ENCODE measurements around the gene TRAF3. TPM values are rescaled to one million over a fixed set of nuclear protein-coding genes. Genes with fewer than 3 reads are reported as not detected.

Gene TRAF3
- polyA plus RNA-seq, 1 of the 3 experiments (the other 2 are of a cell fraction): 17.9 TPM

DNA sequence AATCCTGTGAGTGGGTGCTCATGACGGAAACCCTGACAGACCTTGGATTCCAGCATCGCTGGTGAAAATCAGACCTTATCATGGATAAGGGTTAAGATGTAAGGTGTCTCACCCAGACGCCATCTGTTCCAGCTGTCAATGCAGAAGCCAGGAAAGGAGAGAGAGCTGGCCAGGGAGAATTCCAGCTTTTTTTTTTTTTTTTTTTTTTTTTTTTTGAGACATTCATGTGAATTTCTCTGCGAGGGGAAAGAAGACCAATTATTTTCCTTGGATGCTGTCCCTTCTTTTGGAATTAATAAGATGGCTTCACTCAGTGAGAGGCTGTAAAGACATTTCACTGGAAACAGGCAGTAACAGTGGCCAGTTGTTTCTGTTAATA lies 1.8 kb downstream of the TRAF3 start (continued):
- TF ChIP-seq SMC3 (IDR thresholded peaks at IDR 0.05; ENCODE audit: low read depth, low read length): no peak
- TF ChIP-seq RCOR1 (IDR thresholded peaks at IDR 0.05; ENCODE audit: low read length): no peak
- no peak for TF ChIP-seq YY1 (IDR thresholded peaks at IDR 0.05; ENCODE audit: low read depth)
- no peak for TF ChIP-seq IRF3 (IDR thresholded peaks at IDR 0.05; ENCODE audit: low read depth, low read length)

DNA sequence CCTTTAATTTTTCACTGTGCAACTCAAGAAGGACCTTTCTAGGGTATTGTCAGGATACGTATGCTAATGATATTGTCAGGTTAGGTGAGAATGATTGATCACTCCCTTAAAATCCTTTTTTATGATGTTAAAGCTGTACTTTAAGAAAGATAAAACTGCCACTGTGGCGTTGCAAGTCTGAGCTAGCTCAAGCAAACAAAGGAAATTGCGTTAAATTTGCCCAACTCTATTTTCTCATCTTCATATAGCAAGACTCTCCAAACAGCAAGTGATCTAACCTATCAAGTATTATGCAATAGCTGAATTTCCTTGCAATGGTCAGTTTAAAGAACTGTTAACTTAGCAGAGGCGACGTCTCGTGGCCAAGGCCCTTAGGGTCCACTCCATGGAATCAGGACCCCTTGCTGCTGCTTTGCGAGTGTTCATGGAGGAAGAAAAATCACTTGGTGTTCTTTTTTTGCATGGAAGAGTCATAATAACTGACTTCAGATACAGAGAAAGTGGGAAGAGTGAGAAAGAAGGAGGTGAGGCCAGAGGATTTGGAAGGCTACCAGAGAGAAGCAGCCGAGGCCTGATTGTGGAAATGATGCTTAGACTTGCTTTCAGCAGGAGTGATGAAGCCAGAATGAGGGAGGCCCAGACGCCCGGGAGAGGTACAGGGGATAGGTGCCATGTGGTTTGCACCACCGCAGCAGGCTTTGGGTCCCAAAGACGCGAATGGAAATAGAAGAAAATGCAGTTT lies 2.5 kb downstream of the TRAF3 start:
- TF ChIP-seq JUND (IDR thresholded peaks at IDR 0.05): no peak
- TF ChIP-seq SIN3A (IDR thresholded peaks at IDR 0.05; ENCODE audit: borderline replicate concordance, low read depth, low read length): no peak
- no peak for TF ChIP-seq RCOR1 (IDR thresholded peaks at IDR 0.05; ENCODE audit: low read length)
- no peak for TF ChIP-seq FOXJ3 (CRISPR knock-in tag; IDR thresholded peaks at IDR 0.05)
- TF ChIP-seq TAF1 (IDR thresholded peaks at IDR 0.05; ENCODE audit: borderline replicate concordance, low read depth, low read length): no peak
- no peak for TF ChIP-seq FOSL2 (IDR thresholded peaks at IDR 0.05; ENCODE audit: borderline replicate concordance, low read depth)
- no peak for TF ChIP-seq MXI1 (IDR thresholded peaks at IDR 0.05; ENCODE audit: low read depth, low read length)
- TF ChIP-seq EP300 (IDR thresholded peaks at IDR 0.05; ENCODE audit: borderline replicate concordance in 1 of 2, low read depth in 1 of 2, low read length in 1 of 2): no peak
- no peak for TF ChIP-seq GATA2 (CRISPR knock-in tag; IDR thresholded peaks at IDR 0.05)
- TF ChIP-seq, protein P1, sequence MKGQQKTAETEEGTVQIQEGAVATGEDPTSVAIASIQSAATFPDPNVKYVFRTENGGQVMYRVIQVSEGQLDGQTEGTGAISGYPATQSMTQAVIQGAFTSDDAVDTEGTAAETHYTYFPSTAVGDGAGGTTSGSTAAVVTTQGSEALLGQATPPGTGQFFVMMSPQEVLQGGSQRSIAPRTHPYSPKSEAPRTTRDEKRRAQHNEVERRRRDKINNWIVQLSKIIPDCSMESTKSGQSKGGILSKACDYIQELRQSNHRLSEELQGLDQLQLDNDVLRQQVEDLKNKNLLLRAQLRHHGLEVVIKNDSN (IDR thresholded peaks at IDR 0.05; ENCODE audit: borderline replicate concordance, low read depth): no peak
- H3F3A ChIP-seq (replicated peaks; ENCODE audit: insufficient read depth): peaks cover 19% of the 10 kb centered on the region
- peaks cover 57% of the 10 kb centered on the region for H4K20me1 ChIP-seq (ENCODE audit: insufficient read depth)
- H3K9me3 ChIP-seq: no peaks in the 10 kb centered on the region
- no peak for DNase-seq
- H2AFZ ChIP-seq (ENCODE audit: low read depth): no peak overlapping the region
- H3K27me3 ChIP-seq (ENCODE audit: insufficient read depth): no peaks in the 10 kb centered on the region
- H3K9ac ChIP-seq: no peak overlapping the region
- H3K9me2 ChIP-seq: no peaks in the 10 kb centered on the region
- peaks cover 12 to 32% of the 10 kb centered on the region in 2 experiments; a peak in 3 of 4 replicates for H3K4me1 ChIP-seq (ENCODE audit: control insufficient read depth in 1 of 2, insufficient read depth in 2 of 2, low read depth in 1 of 2, low read length in 1 of 2)
- no peak overlapping the region for H3K4me3 ChIP-seq (ENCODE audit: low read depth in 2 of 2, low read length in 1 of 2)
- POLR2A ChIA-PET: no interaction called here
- CTCF ChIA-PET: interaction anchor here (1.4 kb wide), 1 partner anchor 85 kb away, joined by 3 read pairs; no protein-coding TSS in a partner anchor
- peaks cover 67% of the 10 kb centered on the region for H3K79me2 ChIP-seq (ENCODE audit: insufficient read depth)
- peak overlapping the region; percentile 75 for H3K4me2 ChIP-seq
- no peaks in the 10 kb centered on the region for H3K36me3 ChIP-seq (replicated peaks in 1 of 2; ENCODE audit: control insufficient read depth in 1 of 2, insufficient read depth in 2 of 2, low read length in 1 of 2)
- 94% methylated on average over 13 of the region's 13 CpGs for WGBS (ENCODE audit: low lambda C conversion rate)
- no peak overlapping the region for H3K27ac ChIP-seq (ENCODE audit: low read depth in 2 of 2, low read length in 1 of 2)

- CTCF ChIA-PET: interaction anchor here (0.6 to 1.4 kb wide), 2 partner anchors 19 to 86 kb away, joined by 3 to 4 read pairs; no protein-coding TSS in a partner anchor
- peaks cover 11% of the 10 kb centered on the region for H3F3A ChIP-seq (replicated peaks; ENCODE audit: insufficient read depth)
- H3K36me3 ChIP-seq (replicated peaks in 1 of 2; ENCODE audit: control insufficient read depth in 1 of 2, insufficient read depth in 2 of 2, low read length in 1 of 2): no peaks in the 10 kb centered on the region
- peaks cover 81% of the 10 kb centered on the region for H3K79me2 ChIP-seq (ENCODE audit: insufficient read depth)
- no peak overlapping the region for H2AFZ ChIP-seq (ENCODE audit: low read depth)
- POLR2A ChIA-PET: no interaction called here
- no peak for DNase-seq
- H3K4me1 ChIP-seq (ENCODE audit: control insufficient read depth in 1 of 2, insufficient read depth in 2 of 2, low read depth in 1 of 2, low read length in 1 of 2): peaks cover 12 to 35% of the 10 kb centered on the region in 2 experiments; a peak in 3 of 4 replicates
- no peak overlapping the region for H3K4me2 ChIP-seq
- no peaks in the 10 kb centered on the region for H3K27me3 ChIP-seq (ENCODE audit: insufficient read depth)
- H4K20me1 ChIP-seq (ENCODE audit: insufficient read depth): peaks cover 70% of the 10 kb centered on the region
- no peak overlapping the region for H3K27ac ChIP-seq (ENCODE audit: low read depth in 2 of 2, low read length in 1 of 2)
- WGBS (ENCODE audit: low lambda C conversion rate): 97% methylated on average over 4 of the region's 4 CpGs
- H3K9me2 ChIP-seq: no peaks in the 10 kb centered on the region
- no peak overlapping the region for H3K9ac ChIP-seq
- H3K4me3 ChIP-seq (ENCODE audit: low read depth in 2 of 2, low read length in 1 of 2): no peak overlapping the region
- TF ChIP-seq RXRA (IDR thresholded peaks at IDR 0.05; ENCODE audit: borderline replicate concordance, low read depth): no peak
- TF ChIP-seq MXI1 (IDR thresholded peaks at IDR 0.05; ENCODE audit: low read depth, low read length): no peak
- no peak for TF ChIP-seq SMC3 (IDR thresholded peaks at IDR 0.05; ENCODE audit: low read depth, low read length)
- TF ChIP-seq, protein P2, sequence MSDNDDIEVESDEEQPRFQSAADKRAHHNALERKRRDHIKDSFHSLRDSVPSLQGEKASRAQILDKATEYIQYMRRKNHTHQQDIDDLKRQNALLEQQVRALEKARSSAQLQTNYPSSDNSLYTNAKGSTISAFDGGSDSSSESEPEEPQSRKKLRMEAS (IDR thresholded peaks at IDR 0.05; ENCODE audit: low read depth): no peak
- no peak for TF ChIP-seq NRF1 (IDR thresholded peaks at IDR 0.05; ENCODE audit: low read depth, low read length)
- no peak for TF ChIP-seq CHD2 (IDR thresholded peaks at IDR 0.05; ENCODE audit: low read length, partially characterized antibody)
- no peaks in the 10 kb centered on the region for H3K9me3 ChIP-seq
These were observed 3.8 kb downstream of the TRAF3 start for GRCh38 chr14:102781063-102781462.

Data from SK-N-SH (cell line).